ENCODE results near the gene DDX17. TPM values are rescaled to one million over a fixed set of nuclear protein-coding genes. Genes with fewer than 3 reads are reported as not detected.

Gene DDX17
- total and polyA plus RNA-seq, 2 experiments from 2014 or later: 88.0 to 603 TPM

DNA sequence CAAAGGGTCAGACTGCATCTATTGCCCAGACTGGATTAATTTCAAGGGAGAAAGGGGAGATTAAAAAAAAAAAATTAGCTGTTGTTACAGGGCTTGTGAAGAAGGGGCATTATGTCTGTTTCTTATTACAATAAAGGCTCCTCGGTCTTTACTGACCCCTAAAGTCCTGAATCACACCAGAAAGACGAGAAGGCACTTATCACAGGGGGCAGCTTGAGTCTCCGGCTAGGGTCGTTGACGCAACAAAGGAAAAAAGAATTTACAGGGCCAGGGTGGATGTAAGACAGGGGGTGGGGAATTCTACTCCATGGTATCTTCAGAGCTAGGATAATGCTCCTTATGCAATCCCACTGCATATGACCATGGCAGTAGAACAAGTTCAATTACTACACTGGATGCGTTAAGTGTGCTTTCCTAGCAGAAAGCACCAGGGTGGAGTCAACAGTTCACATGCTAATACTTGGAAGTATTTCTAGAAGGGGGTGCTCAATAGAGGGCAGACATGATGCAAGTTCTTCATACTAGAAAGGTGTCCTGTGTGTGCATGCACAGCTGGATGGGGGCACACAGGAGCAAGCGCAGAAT, 16.5 kb downstream of the DDX17 start:
- TF ChIP-seq JUNB (IDR thresholded peaks at IDR 0.05; ENCODE audit: unreplicated experiment) (no peak), CREB1 (CRISPR knock-in tag; IDR thresholded peaks at IDR 0.05; ENCODE audit: low read depth) (no peak), ZNF331 (CRISPR knock-in tag; IDR thresholded peaks at IDR 0.05; ENCODE audit: low read depth) (no peak), STAT1 (IDR thresholded peaks at IDR 0.05; ENCODE audit: unreplicated experiment) (no peak), ZNF114 (CRISPR knock-in tag; IDR thresholded peaks at IDR 0.05) (no peak)
- TF ChIP-seq, protein P1, sequence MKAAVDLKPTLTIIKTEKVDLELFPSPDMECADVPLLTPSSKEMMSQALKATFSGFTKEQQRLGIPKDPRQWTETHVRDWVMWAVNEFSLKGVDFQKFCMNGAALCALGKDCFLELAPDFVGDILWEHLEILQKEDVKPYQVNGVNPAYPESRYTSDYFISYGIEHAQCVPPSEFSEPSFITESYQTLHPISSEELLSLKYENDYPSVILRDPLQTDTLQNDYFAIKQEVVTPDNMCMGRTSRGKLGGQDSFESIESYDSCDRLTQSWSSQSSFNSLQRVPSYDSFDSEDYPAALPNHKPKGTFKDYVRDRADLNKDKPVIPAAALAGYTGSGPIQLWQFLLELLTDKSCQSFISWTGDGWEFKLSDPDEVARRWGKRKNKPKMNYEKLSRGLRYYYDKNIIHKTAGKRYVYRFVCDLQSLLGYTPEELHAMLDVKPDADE (IDR thresholded peaks at IDR 0.05): no peak
- H3K27me3 Mint-ChIP-seq (ENCODE audit: insufficient read depth, low read depth, poor library complexity): peaks cover 10% of the 10 kb centered on the region
- DNase-seq (ENCODE audit: low spot score) (no peak), ATAC-seq (peak; percentile 22)
- H3K4me1 ChIP-seq (ENCODE audit: insufficient read depth): peaks cover 12% of the 10 kb centered on the region
- H3K36me3 ChIP-seq (ENCODE audit: insufficient read depth): peaks cover 88% of the 10 kb centered on the region
- no peak overlapping the region for H3K4me3 Mint-ChIP-seq
- peaks cover 36% of the 10 kb centered on the region for H3K79me2 ChIP-seq (replicated peaks; ENCODE audit: insufficient read depth)
- no peaks in the 10 kb centered on the region for H3K27me3 ChIP-seq (ENCODE audit: insufficient read depth)
- no peak overlapping the region for H2AFZ ChIP-seq
- peak overlapping the region; percentile 87 for H3K27ac ChIP-seq (ENCODE audit: low read depth)
- H3K27ac Mint-ChIP-seq: peak overlapping the region; percentile 96
- no peak overlapping the region for H3K4me3 ChIP-seq
- H3K36me3 Mint-ChIP-seq (ENCODE audit: low read depth): peaks cover 97% of the 10 kb centered on the region
- peaks cover 22% of the 10 kb centered on the region for H4K20me1 ChIP-seq (replicated peaks; ENCODE audit: insufficient read depth)
- H3K9me2 ChIP-seq (ENCODE audit: insufficient read depth): no peaks in the 10 kb centered on the region
- H3F3A ChIP-seq (replicated peaks; ENCODE audit: low read depth): peaks cover 40% of the 10 kb centered on the region
- no peaks in the 10 kb centered on the region for H3K9me3 Mint-ChIP-seq
- H3K4me2 ChIP-seq: no peak overlapping the region
- H3K4me1 Mint-ChIP-seq: peaks cover 47% of the 10 kb centered on the region

DNA sequence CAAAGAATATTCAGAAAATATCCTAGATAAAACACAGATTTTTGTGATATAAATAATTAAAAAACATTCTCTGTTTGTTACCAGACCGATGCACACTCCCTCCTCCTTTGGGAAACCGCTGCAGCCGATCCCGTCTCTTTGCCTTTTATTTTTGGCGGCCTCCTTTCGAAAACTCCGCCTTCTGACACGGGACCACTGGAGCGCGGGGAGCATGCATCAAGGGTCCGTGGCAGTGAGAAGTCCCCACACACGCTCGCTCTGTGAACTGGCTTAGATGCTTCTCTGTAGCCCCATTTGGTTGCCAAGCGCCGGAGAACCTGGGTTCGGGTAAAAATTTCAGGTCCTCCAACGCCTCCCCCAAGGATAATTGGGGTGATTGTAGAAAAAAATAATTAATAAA, 17.0 kb downstream of the DDX17 start:
- Histone ChIP-seq H3K79me2 (replicated peaks; ENCODE audit: insufficient read depth) (peaks cover 31% of the 10 kb centered on the region), H4K20me1 (replicated peaks; ENCODE audit: insufficient read depth) (peaks cover 23% of the 10 kb centered on the region), H2AFZ (no peak overlapping the region), H3K27me3 (ENCODE audit: insufficient read depth) (no peaks in the 10 kb centered on the region), H3F3A (replicated peaks; ENCODE audit: low read depth) (peaks cover 41% of the 10 kb centered on the region), H3K27ac (ENCODE audit: low read depth) (peak overlapping the region; percentile 87), H3K4me3 (no peak overlapping the region), H3K4me1 (ENCODE audit: insufficient read depth) (peaks cover 12% of the 10 kb centered on the region), H3K36me3 (ENCODE audit: insufficient read depth) (peaks cover 88% of the 10 kb centered on the region), H3K9me2 (ENCODE audit: insufficient read depth) (no peaks in the 10 kb centered on the region), H3K4me2 (no peak overlapping the region)
- Mint-ChIP-seq H3K36me3 (ENCODE audit: low read depth) (peaks cover 97% of the 10 kb centered on the region), H3K27me3 (ENCODE audit: insufficient read depth, low read depth, poor library complexity) (peaks cover 10% of the 10 kb centered on the region), H3K9me3 (no peaks in the 10 kb centered on the region), H3K27ac (peak overlapping the region; percentile 96; the same call in 1 of the 2 replicates), H3K4me3 (no peak overlapping the region), H3K4me1 (peaks cover 44% of the 10 kb centered on the region)
- no peak for ATAC-seq
- no peak for DNase-seq (ENCODE audit: low spot score)
- TF ChIP-seq NANOG (IDR thresholded peaks at IDR 0.05; ENCODE audit: borderline replicate concordance) (no peak), EZH2 (IDR thresholded peaks at IDR 0.05; ENCODE audit: low read depth, unreplicated experiment) (no peak), JUNB (IDR thresholded peaks at IDR 0.05; ENCODE audit: unreplicated experiment) (no peak), ZNF331 (CRISPR knock-in tag; IDR thresholded peaks at IDR 0.05; ENCODE audit: low read depth) (no peak)
- TF ChIP-seq, protein P2, sequence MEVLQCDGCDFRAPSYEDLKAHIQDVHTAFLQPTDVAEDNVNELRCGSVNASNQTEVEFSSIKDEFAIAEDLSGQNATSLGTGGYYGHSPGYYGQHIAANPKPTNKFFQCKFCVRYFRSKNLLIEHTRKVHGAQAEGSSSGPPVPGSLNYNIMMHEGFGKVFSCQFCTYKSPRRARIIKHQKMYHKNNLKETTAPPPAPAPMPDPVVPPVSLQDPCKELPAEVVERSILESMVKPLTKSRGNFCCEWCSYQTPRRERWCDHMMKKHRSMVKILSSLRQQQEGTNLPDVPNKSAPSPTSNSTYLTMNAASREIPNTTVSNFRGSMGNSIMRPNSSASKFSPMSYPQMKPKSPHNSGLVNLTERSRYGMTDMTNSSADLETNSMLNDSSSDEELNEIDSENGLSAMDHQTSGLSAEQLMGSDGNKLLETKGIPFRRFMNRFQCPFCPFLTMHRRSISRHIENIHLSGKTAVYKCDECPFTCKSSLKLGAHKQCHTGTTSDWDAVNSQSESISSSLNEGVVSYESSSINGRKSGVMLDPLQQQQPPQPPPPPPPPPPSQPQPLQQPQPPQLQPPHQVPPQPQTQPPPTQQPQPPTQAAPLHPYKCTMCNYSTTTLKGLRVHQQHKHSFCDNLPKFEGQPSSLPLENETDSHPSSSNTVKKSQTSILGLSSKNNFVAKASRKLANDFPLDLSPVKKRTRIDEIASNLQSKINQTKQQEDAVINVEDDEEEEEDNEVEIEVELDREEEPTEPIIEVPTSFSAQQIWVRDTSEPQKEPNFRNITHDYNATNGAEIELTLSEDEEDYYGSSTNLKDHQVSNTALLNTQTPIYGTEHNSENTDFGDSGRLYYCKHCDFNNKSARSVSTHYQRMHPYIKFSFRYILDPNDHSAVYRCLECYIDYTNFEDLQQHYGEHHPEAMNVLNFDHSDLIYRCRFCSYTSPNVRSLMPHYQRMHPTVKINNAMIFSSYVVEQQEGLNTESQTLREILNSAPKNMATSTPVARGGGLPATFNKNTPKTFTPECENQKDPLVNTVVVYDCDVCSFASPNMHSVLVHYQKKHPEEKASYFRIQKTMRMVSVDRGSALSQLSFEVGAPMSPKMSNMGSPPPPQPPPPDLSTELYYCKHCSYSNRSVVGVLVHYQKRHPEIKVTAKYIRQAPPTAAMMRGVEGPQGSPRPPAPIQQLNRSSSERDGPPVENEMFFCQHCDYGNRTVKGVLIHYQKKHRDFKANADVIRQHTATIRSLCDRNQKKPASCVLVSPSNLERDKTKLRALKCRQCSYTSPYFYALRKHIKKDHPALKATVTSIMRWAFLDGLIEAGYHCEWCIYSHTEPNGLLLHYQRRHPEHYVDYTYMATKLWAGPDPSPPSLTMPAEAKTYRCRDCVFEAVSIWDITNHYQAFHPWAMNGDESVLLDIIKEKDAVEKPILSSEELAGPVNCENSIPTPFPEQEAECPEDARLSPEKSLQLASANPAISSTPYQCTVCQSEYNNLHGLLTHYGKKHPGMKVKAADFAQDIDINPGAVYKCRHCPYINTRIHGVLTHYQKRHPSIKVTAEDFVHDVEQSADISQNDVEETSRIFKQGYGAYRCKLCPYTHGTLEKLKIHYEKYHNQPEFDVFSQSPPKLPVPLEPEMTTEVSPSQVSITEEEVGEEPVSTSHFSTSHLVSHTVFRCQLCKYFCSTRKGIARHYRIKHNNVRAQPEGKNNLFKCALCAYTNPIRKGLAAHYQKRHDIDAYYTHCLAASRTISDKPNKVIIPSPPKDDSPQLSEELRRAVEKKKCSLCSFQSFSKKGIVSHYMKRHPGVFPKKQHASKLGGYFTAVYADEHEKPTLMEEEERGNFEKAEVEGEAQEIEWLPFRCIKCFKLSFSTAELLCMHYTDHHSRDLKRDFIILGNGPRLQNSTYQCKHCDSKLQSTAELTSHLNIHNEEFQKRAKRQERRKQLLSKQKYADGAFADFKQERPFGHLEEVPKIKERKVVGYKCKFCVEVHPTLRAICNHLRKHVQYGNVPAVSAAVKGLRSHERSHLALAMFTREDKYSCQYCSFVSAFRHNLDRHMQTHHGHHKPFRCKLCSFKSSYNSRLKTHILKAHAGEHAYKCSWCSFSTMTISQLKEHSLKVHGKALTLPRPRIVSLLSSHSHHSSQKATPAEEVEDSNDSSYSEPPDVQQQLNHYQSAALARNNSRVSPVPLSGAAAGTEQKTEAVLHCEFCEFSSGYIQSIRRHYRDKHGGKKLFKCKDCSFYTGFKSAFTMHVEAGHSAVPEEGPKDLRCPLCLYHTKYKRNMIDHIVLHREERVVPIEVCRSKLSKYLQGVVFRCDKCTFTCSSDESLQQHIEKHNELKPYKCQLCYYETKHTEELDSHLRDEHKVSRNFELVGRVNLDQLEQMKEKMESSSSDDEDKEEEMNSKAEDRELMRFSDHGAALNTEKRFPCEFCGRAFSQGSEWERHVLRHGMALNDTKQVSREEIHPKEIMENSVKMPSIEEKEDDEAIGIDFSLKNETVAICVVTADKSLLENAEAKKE (CRISPR knock-in tag; IDR thresholded peaks at IDR 0.05): no peak
- TF ChIP-seq, protein P1 (IDR thresholded peaks at IDR 0.05): no peak

Measured in GM23338 (cell line).